Measurements from ENCODE around the gene AP3B1.
A peak's percentile ranks its signal among the peaks of the same experiment; 100 is the strongest.

AP3B1 gene

GRCh38 chr5:78162253-78162862 lies 132.1 kb downstream of the AP3B1 start:
- Histone ChIP-seq H2AFZ (ENCODE audit: low read length) (no peak overlapping the region), H3K9me2 (replicated peaks; ENCODE audit: low read depth, low read length) (no peaks in the 10 kb centered on the region), H3F3A (ENCODE audit: low read depth) (no peaks in the 10 kb centered on the region), H3K9ac (ENCODE audit: low read depth, low read length, poor library complexity, severe bottlenecking) (no peak overlapping the region), H3K36me3 (ENCODE audit: insufficient read depth, low read length) (peaks cover 35% of the 10 kb centered on the region), H3K4me1 (ENCODE audit: insufficient read depth, low read length, poor library complexity, severe bottlenecking) (no peaks in the 10 kb centered on the region), H3K4me2 (ENCODE audit: low read depth, low read length, poor library complexity, severe bottlenecking) (no peak overlapping the region), H3K9me3 (ENCODE audit: insufficient read depth, low read depth, low read length) (no peaks in the 10 kb centered on the region), H3K4me3 (ENCODE audit: low read length, poor library complexity, severe bottlenecking) (no peak overlapping the region), H3K79me2 (ENCODE audit: insufficient read depth, low read length) (no peaks in the 10 kb centered on the region), H3K27me3 (ENCODE audit: insufficient read depth, low read length, poor library complexity, severe bottlenecking) (no peaks in the 10 kb centered on the region), H4K20me1 (ENCODE audit: insufficient read depth, low read length, poor library complexity, severe bottlenecking) (no peaks in the 10 kb centered on the region)
- peak; percentile 91 for TF ChIP-seq CTCF (conservative IDR thresholded peaks at IDR 0.05; ENCODE audit: low read length)
- TF ChIP-seq EZH2phosphoT487 (IDR thresholded peaks at IDR 0.05; ENCODE audit: borderline replicate concordance): no peak

- Histone ChIP-seq H3K9me3 (ENCODE audit: insufficient read depth, low read depth, low read length) (no peaks in the 10 kb centered on the region), H3K9me2 (replicated peaks; ENCODE audit: low read depth, low read length) (no peaks in the 10 kb centered on the region), H3K79me2 (ENCODE audit: insufficient read depth, low read length) (no peaks in the 10 kb centered on the region), H3F3A (ENCODE audit: low read depth) (no peaks in the 10 kb centered on the region), H2AFZ (ENCODE audit: low read length) (no peak overlapping the region), H3K36me3 (ENCODE audit: insufficient read depth, low read length) (peaks cover 59% of the 10 kb centered on the region), H3K9ac (ENCODE audit: low read depth, low read length, poor library complexity, severe bottlenecking) (no peak overlapping the region), H3K27me3 (ENCODE audit: insufficient read depth, low read length, poor library complexity, severe bottlenecking) (no peaks in the 10 kb centered on the region), H3K4me1 (ENCODE audit: insufficient read depth, low read length, poor library complexity, severe bottlenecking) (no peaks in the 10 kb centered on the region), H4K20me1 (ENCODE audit: insufficient read depth, low read length, poor library complexity, severe bottlenecking) (no peaks in the 10 kb centered on the region), H3K4me3 (ENCODE audit: low read length, poor library complexity, severe bottlenecking) (no peak overlapping the region), H3K4me2 (ENCODE audit: low read depth, low read length, poor library complexity, severe bottlenecking) (no peak overlapping the region)
- TF ChIP-seq CTCF (conservative IDR thresholded peaks at IDR 0.05; ENCODE audit: low read length): no peak
- TF ChIP-seq EZH2phosphoT487 (IDR thresholded peaks at IDR 0.05; ENCODE audit: borderline replicate concordance): no peak
Measured at GRCh38 chr5:78157001-78157400, 137.5 kb downstream of the AP3B1 start.

GRCh38 chr5:78151594-78152271 lies 142.8 kb downstream of the AP3B1 start:
- H3F3A ChIP-seq (ENCODE audit: low read depth): 0 out of 2 replicates have a peak, but pooled peaks cover 3% of the 10 kb centered on the region
- no peak overlapping the region for H3K9ac ChIP-seq (ENCODE audit: low read depth, low read length, poor library complexity, severe bottlenecking)
- no peak overlapping the region for H3K4me3 ChIP-seq (ENCODE audit: low read length, poor library complexity, severe bottlenecking)
- H3K36me3 ChIP-seq (ENCODE audit: insufficient read depth, low read length): peaks cover 46% of the 10 kb centered on the region
- no peaks in the 10 kb centered on the region for H3K79me2 ChIP-seq (ENCODE audit: insufficient read depth, low read length)
- no peaks in the 10 kb centered on the region for H4K20me1 ChIP-seq (ENCODE audit: insufficient read depth, low read length, poor library complexity, severe bottlenecking)
- H3K4me1 ChIP-seq (ENCODE audit: insufficient read depth, low read length, poor library complexity, severe bottlenecking): peaks cover 10% of the 10 kb centered on the region
- H3K9me3 ChIP-seq (ENCODE audit: insufficient read depth, low read depth, low read length): no peaks in the 10 kb centered on the region
- TF ChIP-seq CTCF (conservative IDR thresholded peaks at IDR 0.05; ENCODE audit: low read length): no peak
- no peak for TF ChIP-seq EZH2phosphoT487 (IDR thresholded peaks at IDR 0.05; ENCODE audit: borderline replicate concordance)
- no peaks in the 10 kb centered on the region for H3K9me2 ChIP-seq (replicated peaks; ENCODE audit: low read depth, low read length)
- H3K27me3 ChIP-seq (ENCODE audit: insufficient read depth, low read length, poor library complexity, severe bottlenecking): no peaks in the 10 kb centered on the region
- H3K4me2 ChIP-seq (ENCODE audit: low read depth, low read length, poor library complexity, severe bottlenecking): no peak overlapping the region
- no peak overlapping the region for H2AFZ ChIP-seq (ENCODE audit: low read length)
